ENCODE results near the gene ZNF197. TPM values are rescaled to one million over a fixed set of nuclear protein-coding genes. Genes with fewer than 3 reads are reported as not detected.

Gene ZNF197
- total and polyA plus RNA-seq, 2 of the 13 experiments (the other 11 are each of a cell fraction or from before 2014, with no cell fraction given), result 1.8 to 6.8 TPM

- TF ChIP-seq FIP1L1 (IDR thresholded peaks at IDR 0.05; ENCODE audit: borderline replicate concordance, insufficient read depth, low read depth, low read length) (no peak), PHF21A (CRISPR knock-in tag; IDR thresholded peaks at IDR 0.05) (no peak), ZFP36L2 (CRISPR knock-in tag; IDR thresholded peaks at IDR 0.05) (no peak), ZNF546 (CRISPR knock-in tag; conservative IDR thresholded peaks at IDR 0.05) (no peak)
These were observed 49.4 kb downstream of the ZNF197 start (continued) for GRCh38 chr3:44674211-44674610.

- no peaks in the 10 kb centered on the region for H3K36me3 ChIP-seq (replicated peaks in 1 of 2; ENCODE audit: control insufficient read depth in 1 of 2, insufficient read depth in 2 of 2, low read length in 2 of 2)
- no peak overlapping the region for H3K9ac ChIP-seq (ENCODE audit: insufficient read depth, low read depth, low read length)
- TF ChIP-seq SMYD3 (CRISPR knock-in tag; IDR thresholded peaks at IDR 0.05) (no peak), GLI4 (CRISPR knock-in tag; IDR thresholded peaks at IDR 0.05; ENCODE audit: borderline replicate concordance) (no peak), ZNF703 (CRISPR knock-in tag; IDR thresholded peaks at IDR 0.05; ENCODE audit: borderline replicate concordance) (no peak)
- no peak overlapping the region for H3K4me3 ChIP-seq (replicated peaks in 1 of 3; ENCODE audit: insufficient read depth in 1 of 3, low read depth in 2 of 3, low read length in 3 of 3)
- BruUV-seq (replicated peaks), result no TSS peak
- no peak overlapping the region for H2AFZ ChIP-seq (ENCODE audit: low read length)
- in situ Hi-C loops (cut with HindIII; ENCODE audit: extremely low pct_ligation_motif_present, low pct_unique_long_range_greater_than_20kb) (no loop called here), intact Hi-C loops (cut with micrococcal nuclease; ENCODE audit: unreplicated experiment) (no loop called here)
- no peaks in the 10 kb centered on the region for H3K9me3 ChIP-seq (ENCODE audit: low read length)
- POLR2A ChIA-PET, result no interaction called here
- DNase-seq (ENCODE audit: low spot score) (no peak), ATAC-seq (no peak), FAIRE-seq (no peak)
- no peaks in the 10 kb centered on the region for H3K79me2 ChIP-seq (ENCODE audit: insufficient read depth, low read length)
- H3K27ac ChIP-seq (ENCODE audit: extremely low read length, insufficient read depth, low read length), result no peak overlapping the region
- CTCF ChIA-PET (ENCODE audit: low intra/inter-chr PET ratio, low total read pairs), result no interaction called here
- no peak overlapping the region for H3K4me2 ChIP-seq (ENCODE audit: low read depth, low read length)
- H3K27me3 ChIP-seq (ENCODE audit: control insufficient read depth in 1 of 2, insufficient read depth in 2 of 2, low read length in 2 of 2), result peaks cover 0 to 8% of the 10 kb centered on the region in 2 experiments; a peak in 2 of 5 replicates
- 9% methylated on average over 5 of the region's 5 CpGs for WGBS (ENCODE audit: low lambda C conversion rate)
- no peaks in the 10 kb centered on the region for H4K20me1 ChIP-seq (ENCODE audit: insufficient read depth, low read length)
- H3K4me1 ChIP-seq (ENCODE audit: insufficient read depth, low read length), result no peaks in the 10 kb centered on the region
These were observed 53.8 kb downstream of the ZNF197 start for GRCh38 chr3:44678480-44679116.
